Stimulated activated CD8-positive, alpha-beta memory T cell treated with anti-CD3 and anti-CD28 coated beads, Interleukin-2, amount 100 ng/mL, for 48 hours (primary cell): ENCODE measurements around the gene CCL13.
"Not testable (repeated sequence)": the region's sequence is repeated elsewhere in the genome, so short reads cannot be mapped to it uniquely, and the experiment has no call there.

Source experiments
- DNase-seq, 2 donors: peaks; one replicate each; pipeline ENCODE4 v3.0.0-alpha.2; 2020; ENCODE audit warnings: low read depth in 2 of 2

Gene CCL13

DNA sequence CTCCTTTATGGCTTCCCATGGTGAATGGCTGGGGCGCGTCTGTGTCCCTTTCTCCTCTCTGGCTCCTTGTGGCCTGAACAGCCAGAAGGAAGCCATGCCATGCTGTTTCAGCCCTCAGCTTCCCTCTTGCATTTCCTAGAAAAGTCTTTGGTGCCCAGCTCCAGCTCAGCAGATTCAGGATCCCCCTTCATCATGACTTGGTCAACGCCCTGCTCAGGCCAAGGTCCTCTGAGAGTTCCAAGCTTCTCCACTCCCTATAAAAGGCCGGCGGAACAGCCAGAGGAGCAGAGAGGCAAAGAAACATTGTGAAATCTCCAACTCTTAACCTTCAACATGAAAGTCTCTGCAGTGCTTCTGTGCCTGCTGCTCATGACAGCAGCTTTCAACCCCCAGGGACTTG lies at the start of gene CCL13:
Gene CCL13 (plus strand): TSS at position 287 of the 400 bp plus-strand sequence. CDS start 47 bp downstream, at position 334.
- DNase-seq, result no peak

DNA sequence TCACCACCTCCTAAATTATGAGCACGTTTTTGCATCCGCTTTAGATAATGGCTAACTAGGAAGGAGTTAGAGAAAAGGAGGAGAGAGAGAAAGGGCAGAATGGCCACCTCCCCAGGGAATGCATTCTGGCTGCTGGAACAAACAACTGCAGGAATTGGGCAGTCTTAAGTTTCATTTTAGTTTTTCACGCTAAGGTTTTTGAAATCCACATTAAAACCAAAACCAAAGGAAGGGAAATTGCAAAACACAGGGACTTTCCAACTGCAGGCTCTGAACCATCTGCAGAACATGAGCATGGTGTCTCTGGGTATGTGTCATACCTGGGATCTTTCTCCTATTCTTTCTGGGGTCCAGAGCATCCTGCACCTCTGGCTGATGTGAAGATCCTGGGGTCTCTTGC lies 49.2 kb upstream of the CCL13 start:
- DNase-seq, result no peak

DNA sequence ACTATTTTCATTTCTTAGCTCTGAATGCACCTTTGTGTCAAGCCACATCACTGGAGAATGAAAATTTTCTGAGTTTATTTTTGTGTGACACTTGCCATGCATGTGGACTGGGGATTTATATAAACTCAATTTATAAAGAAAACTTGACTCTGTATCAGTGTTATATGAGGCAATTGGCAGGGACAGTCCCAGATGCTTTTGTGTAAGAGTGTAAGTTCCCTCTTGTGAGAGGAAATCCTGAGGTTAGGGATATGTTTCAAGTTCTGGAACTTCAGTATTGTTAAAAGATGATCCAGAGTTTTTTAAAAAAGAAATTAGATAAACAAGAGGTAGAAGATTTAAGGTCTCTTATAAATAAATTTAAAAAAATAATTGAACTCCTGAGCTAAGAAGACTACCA lies 47.9 kb upstream of the CCL13 start:
- no peak for DNase-seq

DNA sequence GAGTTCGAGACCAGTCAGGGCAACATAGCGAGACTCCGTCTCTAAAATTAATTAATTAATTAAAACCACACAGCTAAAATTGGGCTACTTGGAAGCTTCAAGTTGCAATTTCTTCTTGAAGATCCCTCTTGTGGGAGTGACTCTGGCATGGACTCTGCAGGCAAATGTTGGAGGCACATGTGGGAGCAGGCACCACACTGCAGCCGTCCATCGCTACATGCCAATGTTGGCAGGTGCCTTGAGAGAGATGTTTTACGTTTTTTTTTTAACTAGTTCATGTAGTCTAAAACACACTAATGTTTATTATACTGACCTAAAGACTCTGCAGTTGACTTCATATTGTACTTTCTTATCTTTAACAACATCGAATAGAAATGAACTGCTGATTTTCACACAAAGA lies 45.0 kb upstream of the CCL13 start:
- no peak for DNase-seq

DNA sequence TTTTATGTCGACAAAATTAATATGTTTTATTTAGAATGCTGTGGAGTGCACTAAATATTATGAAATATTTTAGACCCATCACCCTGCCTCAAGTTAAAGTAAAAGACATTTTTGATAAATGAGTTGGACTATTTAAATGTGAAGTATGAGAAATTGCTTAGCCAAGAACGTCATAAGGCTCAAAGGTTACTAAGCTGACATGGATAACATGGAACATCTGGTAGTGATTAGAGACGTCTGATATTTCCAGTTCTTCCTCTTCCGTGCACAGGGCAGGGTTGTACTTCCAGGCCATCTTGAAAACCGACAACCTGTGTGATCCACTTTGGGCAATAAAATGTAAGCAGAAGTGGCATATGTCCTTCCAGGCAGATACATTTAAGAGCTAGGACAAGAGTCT lies 44.2 kb upstream of the CCL13 start:
- DNase-seq, result no peak

DNA sequence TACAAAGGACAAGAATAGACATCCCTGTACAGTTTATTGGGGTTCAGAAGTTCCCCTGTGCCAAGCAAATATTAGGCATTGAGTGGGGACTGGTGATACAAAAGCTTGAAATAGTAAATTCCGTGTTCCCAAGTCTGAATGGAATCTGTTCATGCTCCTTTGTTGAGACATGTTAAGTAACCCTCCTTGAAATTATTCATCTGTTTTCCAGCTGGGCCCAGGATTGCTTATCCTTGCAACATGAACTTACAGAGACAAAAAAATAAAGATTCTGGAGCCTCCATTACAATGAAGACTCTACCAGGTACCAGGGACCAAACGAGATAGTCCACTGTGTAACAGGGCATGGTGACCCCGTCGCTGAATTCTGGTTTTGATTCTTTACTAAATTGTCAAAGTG lies 43.1 kb upstream of the CCL13 start:
- no peak for DNase-seq

DNA sequence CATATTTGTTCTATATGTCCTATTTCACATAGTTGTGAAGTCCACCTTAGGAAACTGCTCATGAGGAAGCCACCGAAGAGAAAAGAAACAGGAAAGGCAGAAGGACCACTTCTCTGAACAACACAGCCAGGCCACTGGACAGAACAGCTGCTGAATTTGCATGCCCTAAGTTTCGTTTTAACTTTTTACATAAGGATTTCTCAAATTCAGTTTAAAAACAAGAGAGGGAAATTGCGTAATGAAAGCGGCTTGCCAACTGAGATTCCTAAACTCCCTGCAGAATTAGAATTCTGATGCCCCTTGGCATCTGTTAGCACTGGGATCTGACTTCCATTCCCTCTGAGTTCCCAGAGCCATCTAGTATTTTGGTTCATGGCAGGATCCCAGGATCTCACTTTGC lies 42.0 kb upstream of the CCL13 start:
- DNase-seq, result no peak

DNA sequence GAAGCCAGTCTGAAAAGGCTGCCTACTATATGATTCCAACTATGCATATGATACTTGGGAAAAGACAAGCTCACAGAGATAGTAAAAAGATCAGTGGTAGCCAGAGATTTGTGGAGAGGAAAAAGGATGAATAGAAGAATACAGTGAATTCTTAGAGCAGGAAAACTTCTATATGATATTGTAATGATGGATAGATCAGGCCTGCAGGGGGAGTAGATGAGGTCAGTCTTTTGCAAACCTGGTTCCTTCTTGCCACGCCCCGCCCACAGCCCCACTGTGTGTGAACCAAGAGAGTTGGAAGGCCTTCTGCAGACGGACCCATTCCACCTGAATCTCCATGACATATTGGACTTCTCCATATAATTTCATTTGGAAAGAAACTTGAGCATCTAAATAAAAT lies 37.8 kb upstream of the CCL13 start:
- DNase-seq, result peak; percentile 5 to 8

DNA sequence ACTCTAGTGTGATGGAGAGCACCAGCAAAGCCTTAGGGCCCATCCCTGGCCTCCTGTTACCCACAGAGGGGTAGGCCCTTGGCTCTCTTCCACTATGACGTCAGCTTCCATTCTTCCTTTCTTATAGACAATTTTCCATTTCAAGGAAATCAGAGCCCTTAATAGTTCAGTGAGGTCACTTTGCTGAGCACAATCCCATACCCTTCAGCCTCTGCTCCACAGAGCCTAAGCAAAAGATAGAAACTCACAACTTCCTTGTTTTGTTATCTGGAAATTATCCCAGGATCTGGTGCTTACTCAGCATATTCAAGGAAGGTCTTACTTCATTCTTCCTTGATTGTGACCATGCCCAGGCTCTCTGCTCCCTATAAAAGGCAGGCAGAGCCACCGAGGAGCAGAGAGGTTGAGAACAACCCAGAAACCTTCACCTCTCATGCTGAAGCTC lies 37.2 kb upstream of the CCL13 start, which contains the start of gene CCL8:
Gene CCL8 (plus strand): TSS at position 397 of the 445 bp plus-strand sequence. CDS start 67 bp downstream, outside the sequence.
- no peak for DNase-seq

DNA sequence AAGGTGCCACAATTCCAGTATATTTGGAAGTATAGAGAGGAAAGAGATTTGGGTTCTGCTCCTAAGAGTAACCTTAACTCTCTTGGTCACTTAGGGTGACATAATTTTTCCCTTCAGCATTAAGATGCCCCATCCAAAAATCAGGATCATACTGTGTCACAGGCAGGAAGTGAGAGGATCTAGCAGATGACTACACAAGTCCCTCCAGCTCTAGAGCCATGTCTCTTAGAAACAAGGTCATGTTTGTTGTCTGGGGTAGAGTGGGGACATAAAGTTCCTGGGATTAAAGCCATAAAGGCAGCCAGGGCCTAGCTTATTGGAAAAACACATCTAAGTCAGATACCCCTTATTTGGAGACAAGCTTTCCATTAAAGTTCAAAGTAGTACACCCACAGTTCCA lies 34.3 kb upstream of the CCL13 start:
- DNase-seq, result no peak

DNA sequence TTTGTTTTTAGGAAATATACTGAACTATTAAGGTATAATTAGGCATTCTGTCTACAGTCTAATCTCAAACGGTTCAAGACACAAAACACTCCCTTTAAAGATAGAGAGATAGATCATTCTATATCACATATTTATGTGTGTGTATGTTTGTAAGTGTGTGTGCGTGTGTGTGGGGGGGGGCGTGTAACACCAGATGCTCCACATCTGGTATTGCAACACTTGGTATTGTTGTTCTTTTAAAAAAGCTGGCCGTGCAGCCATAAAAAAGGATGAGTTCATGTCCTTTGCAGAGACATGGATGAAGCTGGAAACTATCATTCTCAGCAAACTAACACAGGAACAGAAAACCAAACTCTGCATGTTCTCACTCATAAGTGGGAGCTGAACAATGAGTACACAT lies 28.7 kb upstream of the CCL13 start:
- not testable (repeated sequence) for DNase-seq

DNA sequence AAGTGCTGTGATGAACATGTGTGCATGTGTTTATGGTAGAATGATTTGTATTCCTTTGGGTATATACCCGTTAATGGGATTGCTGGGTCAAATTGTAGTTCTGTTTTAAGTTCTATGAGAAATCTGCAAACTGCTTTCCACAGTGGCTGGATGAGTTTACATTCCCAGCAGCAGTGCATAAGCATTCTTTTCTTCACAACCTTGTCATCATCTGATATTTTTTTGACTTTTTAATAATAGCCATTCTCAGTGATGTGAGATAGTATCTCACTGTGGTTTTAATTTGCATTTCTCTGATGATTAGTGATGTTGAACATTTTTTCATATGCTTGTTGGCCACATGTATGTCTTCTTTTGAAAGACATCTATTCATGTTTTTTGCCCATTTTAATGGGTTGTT lies 18.6 kb upstream of the CCL13 start:
- no peak for DNase-seq

DNA sequence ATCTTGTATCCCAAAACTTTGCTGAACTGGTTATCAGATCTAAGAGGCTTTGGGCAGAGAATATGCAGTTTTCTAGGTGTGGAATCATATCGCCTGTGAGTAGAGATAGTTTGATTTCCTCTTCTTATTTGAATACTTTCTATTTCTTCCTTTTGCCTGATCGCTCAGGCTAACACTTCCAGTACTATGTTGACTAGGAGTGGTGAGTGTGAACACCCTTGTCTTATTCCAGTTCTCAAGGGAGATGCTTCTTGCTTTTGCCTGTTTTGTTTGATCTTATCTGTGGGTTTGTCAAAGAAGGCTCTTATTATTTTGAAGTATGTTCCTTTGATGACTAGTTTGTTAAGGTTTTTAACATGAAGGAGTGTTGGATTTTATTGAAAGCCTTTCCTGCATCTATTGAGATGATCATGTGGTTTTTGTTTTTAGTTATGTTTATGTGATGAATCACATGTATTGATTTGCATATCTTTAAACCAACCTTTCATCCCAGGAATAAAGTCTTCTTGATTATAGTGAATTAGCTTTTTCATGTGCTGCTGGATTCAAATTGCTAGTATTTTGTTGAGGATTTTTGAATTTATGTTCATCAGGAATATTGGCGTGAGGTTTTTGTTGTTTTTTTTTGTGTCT lies 17.0 kb upstream of the CCL13 start:
- DNase-seq, result no peak

DNA sequence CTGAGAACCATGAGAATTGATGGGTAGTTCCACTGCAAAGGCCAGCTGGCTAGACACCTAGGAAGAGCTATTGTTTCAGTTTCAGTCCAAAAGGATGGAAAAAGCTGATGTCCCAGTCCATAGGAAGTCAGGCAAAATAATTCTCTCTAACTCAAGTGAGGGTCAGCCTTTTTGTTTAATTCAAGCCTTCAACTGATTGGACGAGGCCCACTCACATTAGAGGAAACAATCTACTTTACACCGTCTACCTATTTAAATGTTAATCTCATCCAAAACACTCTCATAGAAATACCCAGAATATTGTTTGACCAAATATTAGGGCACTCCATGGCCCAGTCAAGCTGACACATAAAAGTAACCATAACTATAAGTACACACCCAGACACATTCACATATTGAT lies 14.4 kb upstream of the CCL13 start:
- DNase-seq, result no peak

DNA sequence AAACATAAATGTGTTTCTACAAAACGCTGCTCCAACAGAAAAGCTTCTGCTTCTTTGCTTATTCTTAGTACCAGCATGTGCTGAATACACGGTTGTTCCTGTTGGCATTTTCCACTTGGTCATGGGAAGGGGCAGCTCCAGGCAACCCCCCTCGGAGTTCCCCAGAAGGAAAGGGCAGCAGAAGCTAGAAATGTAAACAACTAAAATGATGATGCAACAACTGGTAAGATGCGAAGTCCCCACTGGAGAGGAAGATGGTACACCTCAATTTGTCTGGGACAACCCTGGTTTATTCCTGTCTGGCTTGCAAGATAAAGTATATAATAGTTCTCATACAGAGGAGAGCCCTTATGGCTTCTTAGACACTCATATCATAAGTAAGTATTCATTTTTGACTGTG lies 9.2 kb upstream of the CCL13 start:
- DNase-seq, result no peak

DNA sequence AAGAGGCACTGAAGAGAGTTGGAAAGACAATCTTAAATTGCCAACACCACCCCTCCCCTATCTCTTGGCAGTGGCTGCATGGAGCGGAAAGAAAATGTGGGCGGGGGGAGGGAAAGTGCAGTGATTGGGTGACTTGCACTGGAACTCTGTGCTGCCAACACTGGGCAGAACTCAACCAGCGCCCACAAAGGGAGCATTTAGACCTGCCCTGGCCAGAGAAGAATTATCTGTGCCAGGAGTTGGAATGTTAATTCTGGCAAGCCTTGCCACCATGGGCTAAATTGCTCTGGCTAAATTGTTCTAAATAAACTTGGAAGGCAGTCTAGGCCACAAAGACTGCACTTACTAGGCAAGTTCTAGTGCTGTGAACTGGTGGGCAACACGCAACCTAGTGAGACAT lies 6.5 kb upstream of the CCL13 start:
- no peak for DNase-seq

DNA sequence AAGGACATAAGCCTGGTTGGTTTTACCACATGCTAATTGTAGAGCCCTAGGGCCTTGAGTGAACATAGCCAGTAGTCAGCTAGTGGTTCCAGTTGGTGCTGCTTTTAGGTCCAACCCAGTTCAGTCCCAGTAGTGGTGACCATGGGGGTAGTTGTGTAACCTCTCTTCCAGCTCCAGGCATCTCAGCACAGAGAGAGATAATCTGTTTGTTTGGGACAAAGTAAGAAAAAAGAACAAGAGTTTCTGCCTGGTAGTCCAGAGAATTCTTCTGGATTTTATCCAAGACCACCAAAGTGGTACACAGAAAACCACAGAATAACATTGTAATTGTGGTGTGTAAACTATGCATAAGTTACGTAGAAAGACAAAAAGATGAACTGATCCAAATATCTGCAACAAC lies 5.2 kb upstream of the CCL13 start:
- no peak for DNase-seq

DNA sequence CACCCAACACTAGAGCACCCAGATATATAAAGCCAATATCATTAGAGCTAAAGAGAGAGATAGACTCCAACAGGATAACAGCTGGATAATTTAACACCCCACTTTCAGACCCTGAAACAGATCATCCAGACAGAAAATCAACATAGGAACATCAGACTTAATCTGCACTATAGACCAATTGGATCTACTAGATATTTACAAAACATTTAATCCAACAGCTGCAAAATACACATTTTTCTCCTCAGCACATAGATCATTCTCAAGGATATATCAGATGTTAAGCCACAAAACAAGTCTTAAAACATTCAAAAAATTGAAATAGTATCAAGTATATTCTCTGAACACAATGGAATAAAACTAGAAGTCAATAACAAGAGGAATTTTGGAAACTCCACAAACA lies 4.1 kb upstream of the CCL13 start:
- no peak for DNase-seq

DNA sequence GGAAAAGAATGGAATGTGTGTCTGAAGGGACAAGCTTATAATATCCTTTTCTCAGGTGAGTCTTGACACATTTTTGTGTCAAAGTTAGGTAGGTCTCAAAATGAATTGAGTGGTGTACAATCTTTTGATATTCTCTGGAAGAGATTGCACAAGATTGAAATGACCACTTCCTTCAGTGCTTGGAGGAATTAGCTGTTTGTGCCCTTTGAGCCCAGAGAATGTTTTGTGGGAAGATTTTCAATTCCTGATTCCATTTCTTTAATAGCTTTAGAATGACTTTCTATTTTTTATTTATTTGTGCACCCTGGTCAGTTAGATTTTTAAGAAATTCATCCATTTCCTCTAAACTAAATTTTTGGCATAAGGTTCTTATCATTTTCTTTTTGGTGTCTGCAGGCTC lies 1.6 kb upstream of the CCL13 start:
- no peak for DNase-seq

DNA sequence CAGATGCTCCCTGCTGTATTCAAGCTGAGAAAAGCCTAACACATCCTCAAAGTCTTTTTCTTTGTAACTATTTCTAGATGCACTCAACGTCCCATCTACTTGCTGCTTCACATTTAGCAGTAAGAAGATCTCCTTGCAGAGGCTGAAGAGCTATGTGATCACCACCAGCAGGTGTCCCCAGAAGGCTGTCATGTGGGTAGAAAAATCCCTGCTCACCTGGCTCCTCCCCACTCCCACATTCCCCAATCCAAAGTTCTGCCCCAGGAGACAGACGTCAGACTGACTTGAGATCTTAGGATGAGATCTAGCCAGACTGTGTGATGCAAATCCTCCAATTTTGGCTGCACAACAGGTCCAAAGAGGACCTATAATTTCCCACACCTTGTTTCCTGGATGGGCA lies 1.1 kb downstream of the CCL13 start:
- DNase-seq, result no peak

DNA sequence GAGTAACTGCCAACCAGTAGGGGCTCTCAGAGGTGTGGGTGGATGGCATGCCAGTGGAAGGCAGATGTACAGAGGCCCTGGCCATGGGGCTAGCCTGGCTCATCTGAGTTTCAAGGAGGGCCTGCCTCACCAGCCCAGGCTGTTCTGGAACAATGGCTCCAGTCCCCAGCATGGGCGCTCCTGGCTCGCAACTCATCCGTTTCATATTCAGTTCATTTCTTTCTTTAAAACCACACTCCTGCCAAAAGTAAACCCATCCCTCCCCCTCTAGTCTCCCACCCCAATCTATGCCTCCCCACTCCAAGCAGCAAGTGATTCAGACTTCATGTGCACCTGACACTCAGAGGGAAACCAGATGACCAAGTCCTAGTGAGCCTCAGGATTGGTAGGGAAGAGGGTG lies 2.4 kb downstream of the CCL13 start:
- DNase-seq, result no peak

DNA sequence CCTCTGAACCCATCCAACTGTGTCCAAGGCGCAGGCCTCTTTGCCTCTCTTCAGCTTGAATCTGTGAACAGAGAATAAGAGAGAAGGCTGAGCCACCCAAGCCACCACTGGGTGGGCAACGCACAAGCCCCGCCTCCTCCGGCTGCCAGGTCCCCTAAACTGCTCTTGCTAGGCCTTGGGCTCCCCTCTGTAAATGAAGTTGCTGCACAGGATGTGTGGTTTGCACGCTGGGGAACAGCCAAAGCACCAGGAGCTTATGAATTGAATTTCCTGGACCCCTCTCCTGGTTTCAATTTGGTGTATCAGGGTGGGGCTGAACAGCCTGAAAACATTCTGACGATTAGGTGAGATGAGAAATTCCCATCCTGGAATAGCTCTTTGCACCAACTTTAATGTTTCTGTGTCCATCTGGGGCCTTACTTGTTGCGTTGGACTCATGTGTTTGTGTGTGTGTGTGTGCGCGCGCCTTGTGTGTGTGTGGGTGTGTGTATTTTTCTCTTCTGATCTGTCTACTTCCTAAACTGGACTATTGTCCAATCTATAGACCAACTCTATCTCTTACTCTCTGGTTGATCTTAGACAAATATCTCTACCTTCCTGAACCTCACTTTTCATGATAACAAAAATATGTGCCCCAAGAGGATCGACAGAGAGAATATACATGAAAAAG lies 4.5 kb downstream of the CCL13 start:
- no peak for DNase-seq

DNA sequence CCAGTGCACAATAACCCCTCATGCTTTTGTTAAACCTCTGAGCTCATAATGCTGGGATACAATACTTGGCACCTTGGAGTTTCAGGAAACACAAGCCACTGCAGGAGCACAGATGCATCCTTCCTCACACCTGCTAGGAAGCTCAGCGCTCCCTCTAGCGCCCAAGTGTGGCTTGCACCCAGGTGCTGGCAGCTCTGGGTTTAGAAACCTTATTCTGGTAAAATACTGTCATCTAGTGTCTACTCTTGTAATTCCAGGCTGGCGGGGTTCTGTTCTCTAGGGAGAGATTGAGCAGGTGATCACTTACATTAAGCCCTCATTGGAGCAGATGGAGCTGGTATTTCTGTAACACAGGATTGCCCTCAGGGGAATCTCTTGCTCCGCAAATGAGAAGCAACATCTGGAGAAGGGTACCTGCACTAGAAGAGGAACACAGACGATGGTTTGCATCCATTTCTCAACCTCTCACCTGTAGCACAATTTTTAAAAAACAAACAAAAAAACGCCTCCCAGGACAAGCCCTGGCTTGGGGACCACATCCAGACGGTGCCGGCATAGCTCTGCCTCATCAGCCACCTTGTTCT lies 5.3 kb downstream of the CCL13 start:
- DNase-seq, result peak; percentile 69 to 74
